Hindlimb muscle (tissue), 1 donor: ENCODE measurements around the gene SMPD4. TPM values are rescaled to one million over a fixed set of nuclear protein-coding genes. Genes with fewer than 3 reads are reported as not detected.
"Not testable (repeated sequence)": the region's sequence is repeated elsewhere in the genome, so short reads cannot be mapped to it uniquely, and the experiment has no call there.

Experiments
- DNase-seq: peaks from one replicate; pipeline ENCODE4 v3.0.0-alpha.2; 2013
- polyA plus RNA-seq: library from polyadenylated mRNA; unstranded; fragments of 120-200 nt; gene quantifications from one replicate; pipeline ENCODE4 v1.2.1, GENCODE V29; 2013; ENCODE audit not compliant: insufficient read length

The SMPD4 gene
- polyA plus RNA-seq, result 40.6 TPM

GRCh38 chr2:130181325-130181879 lies at the start of gene SMPD4:
TSS of gene SMPD4 (minus strand) at chr2:130181602. CDS start at chr2:130176592, 5,010 bp downstream.
- DNase-seq, result peak; percentile 97

GRCh38 chr2:130230907-130231306 lies 49.5 kb upstream of the SMPD4 start:
- not testable (repeated sequence) for DNase-seq

GRCh38 chr2:130230376-130230775 lies 49.0 kb upstream of the SMPD4 start:
- DNase-seq, result not testable (repeated sequence)

- DNase-seq, result not testable (repeated sequence)
These were observed 47.7 kb upstream of the SMPD4 start for GRCh38 chr2:130229161-130229510.

- not testable (repeated sequence) for DNase-seq
These were observed 47.2 kb upstream of the SMPD4 start for GRCh38 chr2:130228467-130229160.

GRCh38 chr2:130228005-130228404 lies 46.6 kb upstream of the SMPD4 start:
- DNase-seq, result not testable (repeated sequence)

GRCh38 chr2:130222523-130222922 lies 41.1 kb upstream of the SMPD4 start:
- not testable (repeated sequence) for DNase-seq

GRCh38 chr2:130220505-130220904 lies 39.1 kb upstream of the SMPD4 start:
- not testable (repeated sequence) for DNase-seq

- not testable (repeated sequence) for DNase-seq
These were observed 37.7 kb upstream of the SMPD4 start for GRCh38 chr2:130219147-130219546.

GRCh38 chr2:130207051-130207450 lies 25.6 kb upstream of the SMPD4 start:
- not testable (repeated sequence) for DNase-seq

GRCh38 chr2:130203150-130203549 lies 21.7 kb upstream of the SMPD4 start:
- not testable (repeated sequence) for DNase-seq

GRCh38 chr2:130202518-130202917 lies 21.1 kb upstream of the SMPD4 start:
- DNase-seq, result not testable (repeated sequence)

- DNase-seq, result no peak
These were observed 16.9 kb upstream of the SMPD4 start, which contains the start of gene TUBA3E for GRCh38 chr2:130198343-130198742. TSS of gene TUBA3E (minus strand) at chr2:130198439. CDS start at chr2:130198360, 79 bp downstream.

- DNase-seq, result not testable (repeated sequence)
These were observed 14.7 kb upstream of the SMPD4 start for GRCh38 chr2:130196052-130196451.

- not testable (repeated sequence) for DNase-seq
These were observed 13.8 kb upstream of the SMPD4 start for GRCh38 chr2:130195089-130195635.

- DNase-seq, result not testable (repeated sequence)
These were observed 12.4 kb upstream of the SMPD4 start for GRCh38 chr2:130193824-130194223.

- DNase-seq, result not testable (repeated sequence)
These were observed 11.0 kb upstream of the SMPD4 start for GRCh38 chr2:130192451-130192850.

GRCh38 chr2:130191319-130191718 lies 9.9 kb upstream of the SMPD4 start:
- DNase-seq, result not testable (repeated sequence)

GRCh38 chr2:130190237-130190636 lies 8.8 kb upstream of the SMPD4 start:
- no peak for DNase-seq

- not testable (repeated sequence) for DNase-seq
These were observed 7.6 kb upstream of the SMPD4 start for GRCh38 chr2:130188958-130189357.

GRCh38 chr2:130187859-130188792 lies 6.7 kb upstream of the SMPD4 start:
- not testable (repeated sequence) for DNase-seq

GRCh38 chr2:130187268-130187667 lies 5.9 kb upstream of the SMPD4 start:
- no peak for DNase-seq

- DNase-seq, result no peak
These were observed 5.0 kb upstream of the SMPD4 start for GRCh38 chr2:130186391-130186790.
